Skin of body (tissue), 2 donors: ENCODE measurements around the gene KRTAP1-5. TPM values are rescaled to one million over a fixed set of nuclear protein-coding genes. Genes with fewer than 3 reads are reported as not detected.
"Not testable (repeated sequence)": the region's sequence is repeated elsewhere in the genome, so short reads cannot be mapped to it uniquely, and the experiment has no call there.

Source experiments
- DNase-seq: peaks from one replicate; lab custom pipeline; 2025; lab: John Stamatoyannopoulos, UW
- total RNA-seq: library from RNA; depleted of rRNA; stranded (reverse); fragments of >200 nt; gene quantifications from one replicate; pipeline ENCODE4 v1.2.3, GENCODE V29; 2014

The KRTAP1-5 gene
- total RNA-seq, 1 donor from 2014 or later = 14.1 TPM

- DNase-seq = no peak
Observed at GRCh38 chr17:41048441-41048840, 21.4 kb upstream of the KRTAP1-5 start.

- DNase-seq = not testable (repeated sequence)
Observed at GRCh38 chr17:41046735-41047465, 19.9 kb upstream of the KRTAP1-5 start, which contains the start of gene KRTAP2-1. Gene KRTAP2-1 (minus strand): TSS chr17:41047316. CDS start chr17:41047267, 49 bp downstream.

GRCh38 chr17:41042953-41043352 lies 15.9 kb upstream of the KRTAP1-5 start:
- DNase-seq = no peak

GRCh38 chr17:41040783-41041571 lies 14.0 kb upstream of the KRTAP1-5 start, which contains the start of gene KRTAP1-1:
Gene KRTAP1-1 (minus strand): TSS chr17:41041450. CDS start chr17:41041397, 53 bp downstream.
- not testable (repeated sequence) for DNase-seq

- DNase-seq = no peak
Observed at GRCh38 chr17:41037853-41038350, 10.9 kb upstream of the KRTAP1-5 start.

GRCh38 chr17:41034346-41034935 lies 7.4 kb upstream of the KRTAP1-5 start, which contains the start of gene KRTAP1-3:
Gene KRTAP1-3 (minus strand): TSS chr17:41034874. CDS start chr17:41034821, 53 bp downstream.
- DNase-seq = not testable (repeated sequence)

- DNase-seq = no peak
Observed at GRCh38 chr17:41029633-41030245, 2.7 kb upstream of the KRTAP1-5 start, which contains the start of gene KRTAP1-4. Gene KRTAP1-4 (minus strand): TSS chr17:41030195. CDS start chr17:41030078, 117 bp downstream.

- no peak for DNase-seq
Observed at GRCh38 chr17:41024697-41025096, 2.3 kb downstream of the KRTAP1-5 start.

- DNase-seq = no peak
Observed at GRCh38 chr17:41020336-41020735, 6.7 kb downstream of the KRTAP1-5 start.

- no peak for DNase-seq
Observed at GRCh38 chr17:41019415-41019814, 7.6 kb downstream of the KRTAP1-5 start.

- DNase-seq = no peak
Observed at GRCh38 chr17:41018541-41018940, 8.5 kb downstream of the KRTAP1-5 start.

GRCh38 chr17:41016578-41017215 lies 10.3 kb downstream of the KRTAP1-5 start:
- DNase-seq = no peak

GRCh38 chr17:41015454-41015853 lies 11.6 kb downstream of the KRTAP1-5 start:
- no peak for DNase-seq

GRCh38 chr17:41013606-41014005 lies 13.4 kb downstream of the KRTAP1-5 start:
- no peak for DNase-seq

- DNase-seq = no peak
Observed at GRCh38 chr17:41013181-41013580, 13.8 kb downstream of the KRTAP1-5 start.

GRCh38 chr17:41012326-41013120 lies 14.5 kb downstream of the KRTAP1-5 start:
- DNase-seq = no peak

GRCh38 chr17:41010441-41010840 lies 16.6 kb downstream of the KRTAP1-5 start:
- no peak for DNase-seq

- no peak for DNase-seq
Observed at GRCh38 chr17:41009936-41010335, 17.1 kb downstream of the KRTAP1-5 start.

GRCh38 chr17:41009301-41009760 lies 17.7 kb downstream of the KRTAP1-5 start:
- no peak for DNase-seq

GRCh38 chr17:41008811-41009210 lies 18.2 kb downstream of the KRTAP1-5 start, which contains the start of gene KRTAP3-1:
Gene KRTAP3-1 (minus strand): TSS chr17:41009128. CDS start chr17:41009074, 54 bp downstream.
- DNase-seq = no peak
